B cell (primary cell): ENCODE data around the gene MBOAT7.

Experiments used
- CTCF ChIP-seq: fragments of 200-600 bp; IDR thresholded peaks from one replicate; pipeline ENCODE4 v1.8.0; 2022; ENCODE audit warnings: antibody characterized with exemption, mild to moderate bottlenecking
- EZH2 ChIP-seq: IDR thresholded peaks from 2 replicates; pipeline ENCODE4 v1.6.1; 2012; ENCODE audit warnings: borderline replicate concordance, low read depth, mild to moderate bottlenecking, moderate library complexity, low read length; ENCODE audit not compliant: insufficient read depth, poor library complexity, severe bottlenecking

- TF ChIP-seq EZH2 (no peak), CTCF (no peak)
Measured at GRCh38 chr19:54233941-54234340, 44.6 kb upstream of the MBOAT7 start.
